22Rv1 (cell line): ENCODE data around the gene TPBG.

Experiments used
- ZFX ChIP-seq: fragments of 450-650 bp; IDR thresholded peaks from 2 replicates; pipeline ENCODE4 v1.6.1; 2017; ENCODE audit warnings: antibody characterized with exemption, borderline replicate concordance
- TF ChIP-seq, protein P1 (sequence below): fragments of 450-650 bp; IDR thresholded peaks from 2 replicates; pipeline ENCODE4 v1.5.1; 2017; ENCODE audit warnings: mild to moderate bottlenecking

DNA sequence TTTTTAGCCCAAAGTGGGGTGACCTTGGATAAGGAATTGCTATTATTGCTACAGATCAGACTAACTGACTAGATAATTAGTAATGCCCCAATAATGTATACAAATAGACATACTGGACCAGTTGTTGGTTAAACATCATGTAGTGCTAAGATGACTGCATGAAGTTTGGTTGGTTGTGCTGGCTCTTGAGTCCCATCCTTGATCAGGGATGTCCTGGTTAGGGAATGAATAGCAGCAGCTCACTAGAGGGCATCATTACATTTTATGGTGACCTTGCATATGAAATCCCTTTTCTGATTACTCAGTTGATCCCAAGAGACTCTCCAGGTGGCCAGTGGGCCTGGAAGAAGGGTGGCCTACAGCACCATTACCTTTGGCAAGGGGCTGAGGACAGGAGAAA lies 10.9 kb downstream of the TPBG start:
- TF ChIP-seq, protein P1, sequence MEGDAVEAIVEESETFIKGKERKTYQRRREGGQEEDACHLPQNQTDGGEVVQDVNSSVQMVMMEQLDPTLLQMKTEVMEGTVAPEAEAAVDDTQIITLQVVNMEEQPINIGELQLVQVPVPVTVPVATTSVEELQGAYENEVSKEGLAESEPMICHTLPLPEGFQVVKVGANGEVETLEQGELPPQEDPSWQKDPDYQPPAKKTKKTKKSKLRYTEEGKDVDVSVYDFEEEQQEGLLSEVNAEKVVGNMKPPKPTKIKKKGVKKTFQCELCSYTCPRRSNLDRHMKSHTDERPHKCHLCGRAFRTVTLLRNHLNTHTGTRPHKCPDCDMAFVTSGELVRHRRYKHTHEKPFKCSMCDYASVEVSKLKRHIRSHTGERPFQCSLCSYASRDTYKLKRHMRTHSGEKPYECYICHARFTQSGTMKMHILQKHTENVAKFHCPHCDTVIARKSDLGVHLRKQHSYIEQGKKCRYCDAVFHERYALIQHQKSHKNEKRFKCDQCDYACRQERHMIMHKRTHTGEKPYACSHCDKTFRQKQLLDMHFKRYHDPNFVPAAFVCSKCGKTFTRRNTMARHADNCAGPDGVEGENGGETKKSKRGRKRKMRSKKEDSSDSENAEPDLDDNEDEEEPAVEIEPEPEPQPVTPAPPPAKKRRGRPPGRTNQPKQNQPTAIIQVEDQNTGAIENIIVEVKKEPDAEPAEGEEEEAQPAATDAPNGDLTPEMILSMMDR, result no peak
- TF ChIP-seq ZFX, result no peak
